NCI-H226 (cell line): Measurements from ENCODE around the gene MAP3K19.
"Not testable (repeated sequence)": the region's sequence is repeated elsewhere in the genome, so short reads cannot be mapped to it uniquely, and the experiment has no call there.

ENCODE experiments used
- DNase-seq: peaks from one replicate; pipeline ENCODE4 v3.0.0-alpha.2; 2015

Gene MAP3K19

DNA sequence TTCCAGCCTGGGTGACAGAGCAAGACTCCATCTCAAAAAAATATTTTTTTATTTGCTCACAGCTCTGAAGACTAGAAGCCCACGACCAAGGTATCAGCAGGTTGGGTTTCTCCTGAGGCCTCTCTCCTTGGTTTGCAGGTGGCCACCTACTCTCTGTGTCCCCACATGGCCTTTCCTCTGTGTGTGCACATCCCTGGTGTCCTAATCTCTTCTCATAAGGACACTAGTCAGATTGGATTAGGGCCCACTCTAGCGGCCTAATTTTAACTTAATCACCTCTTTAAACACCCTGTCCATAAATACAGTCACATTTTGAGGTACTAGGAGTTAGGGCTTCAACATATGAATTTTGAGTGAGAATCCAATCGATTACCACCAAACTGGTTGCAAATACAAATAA, 2.9 kb upstream of the MAP3K19 start:
- no peak for DNase-seq

DNA sequence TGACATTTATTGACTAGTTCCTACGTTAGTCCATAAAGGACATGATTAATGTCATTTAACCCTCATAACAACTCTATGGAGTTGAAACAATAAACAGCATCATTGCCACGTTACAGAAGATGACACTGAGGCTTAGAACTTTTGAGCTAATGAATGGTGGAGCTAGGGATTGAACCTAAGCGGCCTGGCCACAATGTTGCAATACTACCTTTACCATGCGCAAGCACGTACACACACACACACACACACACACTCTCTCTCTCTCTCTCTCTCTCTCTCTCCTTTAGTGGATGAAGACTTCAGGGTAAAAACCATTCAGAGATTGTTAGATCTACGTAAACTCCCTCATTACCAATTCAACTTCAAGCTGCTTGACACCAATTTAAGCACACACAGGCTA, 875 bp upstream of the MAP3K19 start:
- DNase-seq, result no peak

DNA sequence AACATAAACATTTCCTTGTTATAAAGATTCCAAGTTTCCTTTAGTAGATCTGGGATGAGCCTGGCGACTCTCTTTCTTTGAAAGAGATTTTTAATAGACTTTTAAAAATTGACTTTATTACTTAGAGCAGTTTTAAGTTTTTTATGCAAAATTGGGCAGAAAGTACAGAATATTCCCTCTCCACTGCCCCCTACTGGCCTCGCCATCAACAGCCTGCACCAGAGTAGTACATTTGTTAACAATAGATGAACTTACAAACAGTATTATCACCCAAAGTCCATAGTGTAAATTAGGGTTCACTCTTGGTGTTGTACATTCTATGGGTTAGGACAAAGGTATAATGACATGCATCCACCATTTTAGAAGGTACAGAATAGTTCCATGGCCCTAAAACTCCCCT, 3.9 kb downstream of the MAP3K19 start:
- DNase-seq, result no peak

DNA sequence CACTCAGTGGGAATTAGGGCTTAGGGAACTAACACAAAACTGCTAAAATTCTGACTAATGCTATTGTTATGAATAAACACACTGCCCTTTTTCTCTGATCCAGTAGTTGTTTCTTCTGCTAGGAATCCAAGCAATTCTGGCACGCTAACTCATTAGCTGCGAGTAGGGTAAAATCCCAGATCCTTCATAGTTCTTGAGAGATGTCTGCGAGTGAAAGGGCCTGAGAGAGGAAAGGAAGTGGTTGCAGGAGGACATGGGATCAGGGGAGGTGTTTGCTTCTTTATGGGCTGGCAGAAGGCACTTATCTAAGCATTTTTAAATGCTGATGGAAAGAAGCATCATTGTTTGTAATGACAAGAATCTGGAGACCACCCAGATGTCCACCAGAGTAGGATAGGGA, 9.4 kb downstream of the MAP3K19 start:
- peak; percentile 25 for DNase-seq

DNA sequence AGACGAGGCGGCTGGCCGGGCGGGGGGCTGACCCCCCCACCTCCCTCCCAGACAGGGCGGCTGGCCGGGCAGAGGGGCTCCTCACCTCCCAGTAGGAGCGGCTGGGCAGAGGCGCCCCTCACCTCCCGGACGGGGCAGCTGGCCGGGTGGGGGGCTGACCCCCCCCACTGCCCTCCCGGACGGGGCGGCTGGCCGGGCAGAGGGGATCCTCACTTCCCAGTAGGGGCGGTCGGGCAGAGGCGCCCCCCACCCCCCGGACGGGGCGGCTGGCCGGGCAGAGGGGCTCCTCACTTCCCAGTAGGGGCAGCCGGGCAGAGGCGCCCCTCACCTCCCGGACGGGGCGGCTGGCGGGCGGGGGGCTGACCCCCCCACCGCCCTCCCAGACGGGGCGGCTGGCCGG, 14.0 kb downstream of the MAP3K19 start:
- not testable (repeated sequence) for DNase-seq

- no peak for DNase-seq
Observed at GRCh38 chr2:135030826-135031225, 16.4 kb downstream of the MAP3K19 start.

DNA sequence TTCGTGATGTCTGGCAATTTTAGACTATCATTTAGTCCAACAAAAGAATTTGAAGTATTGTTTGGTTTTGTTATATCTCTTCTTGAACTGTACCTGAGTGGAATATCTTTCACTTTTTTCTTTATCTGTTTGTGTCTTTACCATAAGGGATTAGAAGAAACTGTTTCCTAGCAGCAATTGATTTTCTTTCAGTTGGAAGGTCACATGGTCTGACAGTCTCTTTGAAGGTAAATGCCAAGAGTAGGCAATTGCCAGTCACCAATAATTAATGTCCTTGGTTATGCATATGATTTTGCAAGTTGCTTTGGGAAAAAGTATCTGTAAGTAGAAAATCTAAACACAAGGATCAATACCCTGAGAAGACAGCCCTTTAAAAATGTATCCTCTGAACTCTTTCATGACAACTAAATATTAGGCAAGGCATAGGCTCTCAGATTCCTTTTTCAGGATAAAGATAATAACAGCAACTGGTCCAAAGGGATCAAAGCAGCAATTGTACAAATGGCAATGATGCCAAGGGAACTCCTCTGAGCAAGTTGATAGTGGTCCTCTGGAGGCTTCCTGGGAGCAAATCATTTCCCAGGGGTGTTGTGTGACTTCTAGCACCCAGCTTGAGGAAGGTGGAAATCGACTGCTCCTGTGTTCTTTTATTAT, 17.6 kb downstream of the MAP3K19 start:
- no peak for DNase-seq

DNA sequence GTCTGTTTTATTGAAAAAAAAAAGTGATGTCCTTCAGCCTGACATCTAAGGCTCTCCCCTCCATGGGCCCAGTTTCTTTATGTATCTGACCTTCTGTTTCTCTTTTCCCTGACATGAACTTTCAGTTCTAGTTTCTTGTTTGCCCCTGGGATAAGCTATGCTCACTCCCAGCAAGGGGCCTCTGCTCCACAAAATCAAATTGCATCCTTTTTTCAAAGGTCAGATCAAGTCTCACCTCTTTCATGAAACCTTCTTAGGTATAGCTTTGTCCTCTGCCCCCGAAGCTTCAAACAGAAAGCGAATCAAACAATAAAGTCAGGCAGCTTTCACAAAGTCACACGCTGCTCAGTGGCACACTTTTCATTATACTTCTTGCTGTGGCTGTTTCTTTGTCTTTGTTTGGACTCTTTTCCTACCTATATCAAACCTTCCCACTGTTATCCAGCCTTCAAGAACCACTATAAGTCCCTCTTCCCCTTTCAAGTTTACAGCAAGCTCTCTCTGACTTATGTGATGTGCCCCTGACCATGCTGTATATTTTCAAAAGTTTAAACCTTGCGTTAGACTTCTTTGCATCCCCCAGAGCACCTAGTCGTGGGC, 23.3 kb downstream of the MAP3K19 start:
- no peak for DNase-seq

DNA sequence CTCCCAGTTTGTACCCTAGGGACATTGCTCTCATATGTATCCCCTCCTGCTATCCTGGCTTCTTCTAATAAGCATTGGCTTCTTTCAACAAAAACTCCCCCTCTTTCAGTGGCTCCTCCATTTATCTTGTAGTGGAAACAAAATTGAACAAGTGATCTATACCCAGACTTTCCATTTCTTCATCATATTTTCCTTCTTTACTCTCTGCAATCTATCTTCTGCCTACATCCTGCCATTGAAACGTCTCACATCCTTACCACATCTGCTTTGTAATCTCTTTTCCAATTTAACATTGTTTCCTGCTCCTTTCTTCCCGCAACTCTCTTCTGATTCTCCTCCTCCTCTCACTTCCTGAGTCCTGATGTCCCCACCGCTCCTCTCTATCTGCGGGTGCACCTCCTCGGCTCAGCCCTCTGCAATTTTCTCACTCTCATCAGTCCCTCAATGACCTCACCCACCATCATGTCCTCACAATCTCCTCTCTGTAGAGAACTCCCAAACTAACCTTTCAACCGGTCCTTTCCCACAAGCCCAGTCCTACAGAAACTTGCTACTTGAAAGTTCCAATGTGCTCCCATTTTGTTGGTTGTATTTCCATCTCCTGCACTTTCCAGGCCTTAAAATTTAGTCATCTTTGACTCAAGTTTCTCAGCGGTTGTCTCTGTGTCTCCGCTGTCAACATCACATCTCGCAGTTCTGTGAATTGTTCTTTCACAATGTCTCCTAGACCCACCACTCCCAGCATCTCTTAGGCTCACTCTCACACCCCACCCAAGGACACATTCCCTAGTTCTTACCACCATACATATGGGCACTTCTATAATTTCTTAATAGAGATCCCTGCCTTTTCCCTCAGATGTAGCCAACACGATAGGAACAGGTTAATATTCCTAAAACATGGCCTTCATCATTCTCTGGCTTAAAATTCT, 24.0 kb downstream of the MAP3K19 start:
- DNase-seq, result no peak

- no peak for DNase-seq
Observed at GRCh38 chr2:135021618-135022017, 25.6 kb downstream of the MAP3K19 start.

DNA sequence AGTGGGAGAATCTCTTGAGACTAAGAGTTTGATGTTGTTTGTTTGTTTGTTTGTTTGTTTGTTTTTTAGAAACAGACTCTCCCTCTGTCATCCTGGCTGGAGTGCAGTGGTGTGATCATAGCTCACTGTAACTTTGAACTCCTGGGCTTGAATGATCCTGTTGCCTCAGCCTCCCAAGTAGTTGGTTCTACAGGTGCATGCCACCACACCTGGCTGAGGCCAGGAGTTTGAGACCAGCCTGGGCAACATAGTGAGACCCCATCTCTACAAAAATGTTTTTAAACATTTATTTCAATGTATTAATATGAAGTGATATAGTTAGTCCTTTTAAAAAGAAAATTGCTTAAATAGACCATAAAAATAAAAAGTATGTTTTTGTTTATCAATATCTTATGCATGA, 35.6 kb downstream of the MAP3K19 start:
- DNase-seq, result no peak

DNA sequence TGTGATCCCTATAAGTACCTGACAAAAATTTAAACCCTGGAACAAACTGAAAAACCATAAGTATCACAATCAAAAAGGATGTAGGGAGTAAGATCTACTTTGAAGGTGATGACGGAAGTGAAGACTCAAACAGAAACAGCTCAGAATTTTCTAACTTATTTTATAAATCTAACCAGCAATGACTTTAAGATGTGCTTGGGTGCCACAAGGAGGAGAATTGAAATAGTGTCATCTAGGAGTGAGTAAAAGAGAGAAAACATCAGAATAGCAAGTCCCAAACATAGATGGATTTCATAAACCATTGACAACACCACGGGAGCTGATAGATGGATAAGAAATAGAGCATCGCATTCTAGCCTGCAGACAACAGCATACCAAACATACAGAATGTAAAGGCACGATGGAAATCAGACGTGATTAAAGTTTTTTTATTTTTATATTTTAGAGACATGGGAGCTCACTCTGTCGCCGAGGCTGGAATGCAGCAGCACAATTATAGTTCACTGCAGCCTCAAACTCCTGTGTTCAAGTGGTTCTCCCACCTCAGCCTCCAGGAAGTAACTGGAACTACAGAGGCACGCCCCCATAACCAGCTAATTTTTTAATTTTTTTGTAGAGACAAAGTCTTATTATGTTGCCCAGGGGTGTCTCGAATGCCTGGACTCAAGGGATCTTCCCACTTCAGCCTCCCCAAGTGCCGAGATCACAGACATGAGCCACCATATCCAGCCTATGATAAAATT, 36.9 kb downstream of the MAP3K19 start:
- DNase-seq, result no peak

DNA sequence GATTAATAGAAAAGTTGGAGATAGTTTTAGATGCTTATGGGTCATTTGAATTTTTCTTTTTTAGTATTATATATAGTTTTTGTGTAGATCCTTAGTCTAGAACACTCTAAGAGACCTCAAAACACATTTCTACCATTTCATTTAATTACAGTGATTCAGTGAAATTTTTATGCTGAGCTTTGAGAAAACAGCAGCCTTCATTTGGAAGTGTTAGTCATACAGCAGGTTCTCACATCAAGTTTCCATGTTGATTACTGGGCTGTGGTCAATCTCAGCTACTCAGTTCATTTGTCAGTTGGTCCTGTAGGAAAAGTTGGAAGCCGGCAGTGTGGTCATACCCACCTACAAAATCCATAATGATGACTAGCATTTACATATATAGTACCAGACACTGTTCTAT, 37.9 kb downstream of the MAP3K19 start:
- no peak for DNase-seq

DNA sequence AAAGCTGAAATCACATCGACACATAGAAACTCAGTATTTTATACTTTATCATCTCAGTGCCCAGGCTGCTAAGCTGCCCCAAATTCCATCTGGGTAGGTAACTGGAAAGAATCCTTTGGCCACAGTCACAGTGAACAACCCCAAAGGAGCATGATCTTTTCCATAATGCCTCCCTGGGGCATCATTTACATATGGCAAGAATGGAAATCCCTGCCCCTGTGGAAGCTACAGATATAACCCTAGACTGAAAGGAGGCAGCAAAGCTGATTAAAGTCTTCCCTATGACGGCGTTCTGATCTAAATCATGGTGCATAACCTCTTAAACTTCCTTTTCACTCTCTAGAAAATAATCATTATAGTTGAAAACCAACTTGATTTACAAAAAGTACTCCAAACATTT, 41.5 kb downstream of the MAP3K19 start:
- no peak for DNase-seq

GRCh38 chr2:135004005-135004746, 43.1 kb downstream of the MAP3K19 start:
- DNase-seq, result peak; percentile 51

DNA sequence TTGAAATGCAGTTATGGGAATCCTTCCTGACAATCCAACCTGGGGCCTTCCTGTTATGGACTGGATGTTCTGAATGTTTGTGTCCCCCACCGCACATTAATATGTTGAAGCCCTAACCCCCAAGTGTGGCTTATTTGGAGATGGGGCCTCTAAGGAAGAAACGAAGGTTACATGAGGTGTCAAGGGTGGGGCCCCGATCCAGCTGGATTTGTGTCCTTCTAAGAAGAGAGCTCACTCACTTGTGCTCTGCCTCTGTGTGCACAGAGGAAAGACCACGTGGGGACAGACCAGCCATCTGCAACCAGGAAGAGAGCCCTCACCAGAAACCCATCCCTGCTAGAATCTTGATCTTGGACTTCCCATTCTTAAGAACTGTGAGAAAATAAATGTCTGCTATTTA, 44.4 kb downstream of the MAP3K19 start:
- DNase-seq, result no peak

DNA sequence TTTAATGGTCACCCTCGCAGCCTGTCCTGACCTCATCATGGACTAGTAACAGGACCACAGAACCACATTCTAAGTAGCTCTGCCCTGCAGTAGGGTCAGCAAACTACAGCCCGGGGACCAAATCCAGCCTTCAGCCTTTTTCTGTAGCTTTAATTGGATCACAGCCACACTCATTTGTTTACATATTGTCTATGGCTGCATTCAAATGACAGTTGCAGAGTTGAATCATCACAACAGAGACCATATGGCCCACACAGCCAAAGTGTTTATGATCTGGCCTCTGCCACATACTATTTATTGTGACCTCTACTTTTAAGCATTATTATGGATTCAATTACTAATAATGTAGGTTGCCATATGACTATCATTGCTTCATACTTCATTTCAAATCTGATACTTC, 47.7 kb downstream of the MAP3K19 start:
- DNase-seq, result no peak

DNA sequence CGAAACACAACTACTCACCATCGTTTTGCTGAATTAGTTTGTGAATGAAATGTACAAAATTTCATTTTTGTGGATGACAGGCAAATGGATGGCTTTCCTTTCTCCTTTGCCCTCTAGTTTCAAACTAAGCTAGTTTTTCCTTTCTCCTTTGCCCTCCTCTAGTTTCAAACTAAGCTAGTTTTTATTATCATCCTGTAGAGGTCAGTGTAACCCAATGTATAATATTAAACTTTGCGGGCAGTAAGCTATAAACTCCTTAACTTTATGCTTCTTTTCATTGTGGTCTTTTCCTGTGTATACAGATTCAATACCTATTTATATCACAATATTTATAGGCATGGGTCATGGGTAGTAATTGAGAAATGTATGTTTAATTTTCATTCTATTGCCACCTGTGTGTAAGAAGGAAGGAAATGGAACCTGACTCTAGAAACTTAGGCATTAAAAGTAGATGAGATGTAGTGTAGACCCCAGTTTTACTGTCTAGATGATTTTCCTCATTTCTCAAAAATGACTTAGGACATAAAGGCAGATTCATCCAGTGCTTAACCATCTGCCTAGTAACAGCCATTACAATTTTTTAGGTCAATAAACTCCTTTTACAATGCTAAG, 58.1 kb downstream of the MAP3K19 start:
- DNase-seq, result peak; percentile 5

- no peak for DNase-seq
Observed at GRCh38 chr2:134985061-134985460, 62.2 kb downstream of the MAP3K19 start.

DNA sequence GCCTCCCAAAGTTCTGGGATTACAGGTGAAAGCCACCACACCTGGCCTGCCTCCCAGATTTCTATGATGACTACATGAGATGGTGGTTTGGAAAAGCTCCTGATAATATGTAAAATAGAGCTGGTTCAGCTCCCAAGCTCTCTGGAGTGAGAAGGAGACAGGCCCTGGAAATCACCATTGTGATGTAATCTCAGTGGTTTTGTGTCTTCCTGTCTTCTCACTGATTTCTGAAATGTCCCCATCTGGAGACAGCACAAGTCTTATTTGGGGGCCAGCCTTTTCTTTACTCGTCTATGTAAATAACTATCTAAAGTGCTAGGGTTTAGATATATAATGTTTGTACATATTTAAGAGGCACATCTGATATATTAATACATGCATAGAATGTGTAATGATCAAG, 64.6 kb downstream of the MAP3K19 start:
- DNase-seq, result no peak

DNA sequence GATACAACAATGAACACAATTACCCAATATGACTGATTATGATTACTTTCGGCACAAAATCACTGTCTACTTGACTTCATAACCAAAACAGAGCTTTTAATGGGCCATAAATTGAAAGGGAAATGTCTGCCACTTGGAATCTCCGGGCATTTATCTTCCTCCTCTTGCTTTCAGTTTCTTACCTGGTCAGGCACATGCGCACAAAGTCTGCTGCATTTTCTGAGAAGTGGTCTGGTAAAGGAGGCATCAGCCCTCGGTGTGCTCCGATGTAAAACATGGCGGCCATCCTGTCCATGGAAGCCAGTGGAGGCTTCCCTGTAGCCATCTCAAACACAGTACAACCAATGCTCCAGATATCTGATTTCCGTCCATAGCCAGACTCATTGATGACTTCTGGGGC, 66.6 kb downstream of the MAP3K19 start:
- DNase-seq, result no peak

GRCh38 chr2:134979221-134979620, 68.0 kb downstream of the MAP3K19 start:
- DNase-seq, result no peak
